A549 (cell line): ENCODE data around the gene SPATA25. TPM values are rescaled to one million over a fixed set of nuclear protein-coding genes. Genes with fewer than 3 reads are reported as not detected.

ENCODE experiments used
- ATAC-seq, 2 experiments: fragments of 200-7000 bp in 1 of 2; fragments of >200 bp in 1 of 2; cut with Nextera tagmentation in 1 of 2; cut with Tn5 transposase in 1 of 2; 3 replicates each; pipeline versions ENCODE4 v1.8.0 to v1.9.1; 2018 to 2020; ENCODE audit warnings: mild to moderate bottlenecking in 1 of 2, moderate library complexity in 1 of 2
- CTCF ChIA-PET: fragments of 300-600 bp; sonication (Branson Sonifier 250); formaldehyde crosslinking; extraction: SDS; loops from one replicate; lab custom pipeline; 2021; ENCODE audit warnings: antibody characterized with exemption, inconsistent platforms; lab: Yijun Ruan, JAX
- POLR2A ChIA-PET: fragments of 350-600 bp; formaldehyde crosslinking; extraction: SDS; loops from one replicate; lab custom pipeline; 2021; ENCODE audit warnings: antibody characterized with exemption, inconsistent platforms; lab: Yijun Ruan, JAX
- DNase-seq, 2 experiments: peaks; one replicate each; pipeline versions ENCODE4 v3.0.0 to v3.0.0-alpha.2; 2011 to 2016; ENCODE audit warnings: low read depth in 1 of 2, low spot score in 1 of 2
- FAIRE-seq: peaks from 2 replicates; lab custom pipeline; 2011; peaks lifted over from hg19 to GRCh38; lab: Jason Lieb, UNC
- H3K27ac ChIP-seq, 2 experiments: fragments of >200 bp; sonication (Bioruptor Twin); formaldehyde crosslinking; 3 replicates each; pipeline ENCODE4 v1.5.1; 2016 to 2017
- H3K4me1 ChIP-seq: fragments of >200 bp; sonication (Bioruptor Twin); formaldehyde crosslinking; 3 replicates; pipeline ENCODE4 v1.6.1; 2016
- H3K4me2 ChIP-seq: fragments of >200 bp; sonication (Bioruptor Twin); formaldehyde crosslinking; 3 replicates; pipeline ENCODE4 v1.6.1; 2016
- H3K4me3 ChIP-seq: fragments of >200 bp; sonication (Bioruptor Twin); formaldehyde crosslinking; 3 replicates; pipeline ENCODE4 v1.5.1; 2016
- H3K9me3 ChIP-seq: fragments of >200 bp; sonication (Bioruptor Twin); formaldehyde crosslinking; 3 replicates; pipeline ENCODE4 v1.6.1; 2016
- BCL3 ChIP-seq: fragments of >200 bp; sonication (Bioruptor Twin); formaldehyde crosslinking; IDR thresholded peaks from 3 replicates; pipeline ENCODE4 v1.6.1; 2016
- BHLHE40 ChIP-seq: IDR thresholded peaks from 2 replicates; pipeline ENCODE4 v1.6.1; 2012; ENCODE audit warnings: low read depth, low read length, inconsistent platforms
- CHD4 ChIP-seq: fragments of 200-600 bp; sonication (generic); IDR thresholded peaks from 2 replicates; pipeline ENCODE4 v1.6.1; 2016; ENCODE audit warnings: antibody characterized with exemption, mild to moderate bottlenecking, borderline replicate concordance
- CTCF ChIP-seq: fragments of >200 bp; sonication (Bioruptor Twin); formaldehyde crosslinking; IDR thresholded peaks from 3 replicates; pipeline ENCODE4 v1.5.1; 2016
- E2F6 ChIP-seq: IDR thresholded peaks from 2 replicates; pipeline ENCODE4 v1.6.1; 2012; ENCODE audit warnings: low read depth, borderline replicate concordance
- ELK1 ChIP-seq: fragments of 150-350 bp; IDR thresholded peaks from 2 replicates; pipeline ENCODE4 v1.6.1; 2014; ENCODE audit warnings: low read depth, mild to moderate bottlenecking, low read length
- EP300 ChIP-seq, 2 experiments: fragments of >200 bp; sonication (Bioruptor Twin); formaldehyde crosslinking; IDR thresholded peaks; 2 replicates in 1 of 2; 3 replicates in 1 of 2; pipeline ENCODE4 v1.6.1; 2016 to 2017
- ESRRA ChIP-seq: fragments of 150-350 bp; IDR thresholded peaks from 2 replicates; pipeline ENCODE4 v1.6.1; 2014; ENCODE audit warnings: mild to moderate bottlenecking, low read length, borderline replicate concordance
- FOSB ChIP-seq: fragments of 250-450 bp; sonication (Bioruptor Pico); IDR thresholded peaks from 2 replicates; pipeline ENCODE4 v1.5.0; 2020; ENCODE audit warnings: mild to moderate bottlenecking, moderate library complexity
- FOSL2 ChIP-seq, 2 experiments: fragments of 450-650 bp in 1 of 2; fragments of >200 bp in 1 of 2; sonication (Bioruptor Twin) in 1 of 2; formaldehyde crosslinking; IDR thresholded peaks; 2 replicates each; pipeline versions ENCODE4 v1.5.0 to v1.6.1; 2016 to 2020; ENCODE audit warnings: mild to moderate bottlenecking in 1 of 2, moderate library complexity in 1 of 2
- FOXS1 ChIP-seq: fragments of 250-450 bp; sonication (Bioruptor Pico); IDR thresholded peaks from 2 replicates; pipeline ENCODE4 v1.5.0; 2020; ENCODE audit warnings: mild to moderate bottlenecking, moderate library complexity
- GATA3 ChIP-seq: IDR thresholded peaks from 2 replicates; pipeline ENCODE4 v1.6.1; 2012; ENCODE audit warnings: borderline replicate concordance
- HDAC2 ChIP-seq: fragments of 200-600 bp; sonication (generic); IDR thresholded peaks from 2 replicates; pipeline ENCODE4 v1.6.1; 2016
- HEYL ChIP-seq: fragments of 250-450 bp; sonication (Bioruptor Pico); IDR thresholded peaks from 2 replicates; pipeline ENCODE4 v1.8.0; 2021; ENCODE audit warnings: mild to moderate bottlenecking, moderate library complexity
- HOXA7 ChIP-seq: fragments of 250-450 bp; sonication (Bioruptor Pico); IDR thresholded peaks from 2 replicates; pipeline ENCODE4 v1.5.0; 2020; ENCODE audit warnings: mild to moderate bottlenecking, moderate library complexity
- HOXB5 ChIP-seq: fragments of 250-450 bp; sonication (Bioruptor Pico); IDR thresholded peaks from 2 replicates; pipeline ENCODE4 v1.5.0; 2020; ENCODE audit warnings: mild to moderate bottlenecking, moderate library complexity
- KDM1A ChIP-seq: fragments of 200-600 bp; sonication (generic); IDR thresholded peaks from 2 replicates; pipeline ENCODE4 v1.6.1; 2016; ENCODE audit warnings: low read depth, mild to moderate bottlenecking
- KDM5A ChIP-seq: fragments of 200-600 bp; sonication (generic); IDR thresholded peaks from 2 replicates; pipeline ENCODE4 v1.6.1; 2016; ENCODE audit warnings: antibody characterized with exemption, mild to moderate bottlenecking
- MAZ ChIP-seq: fragments of 150-350 bp; IDR thresholded peaks from 2 replicates; pipeline ENCODE4 v1.6.1; 2014; ENCODE audit warnings: antibody characterized with exemption, low read depth, low read length, borderline replicate concordance
- MYC ChIP-seq: IDR thresholded peaks from 2 replicates; pipeline ENCODE4 v1.6.1; 2012; ENCODE audit warnings: mild to moderate bottlenecking, inconsistent platforms, low read length, improper control_type of control experiment, borderline replicate concordance
- PBX3 ChIP-seq: IDR thresholded peaks from 2 replicates; pipeline ENCODE4 v1.6.1; 2012
- PHF8 ChIP-seq: fragments of 200-600 bp; sonication (generic); IDR thresholded peaks from 2 replicates; pipeline ENCODE4 v1.6.1; 2016; ENCODE audit warnings: low read depth, mild to moderate bottlenecking, antibody characterized with exemption, moderate library complexity, borderline replicate concordance
- POLR2A ChIP-seq: IDR thresholded peaks from 2 replicates; pipeline ENCODE4 v1.6.1; 2012; ENCODE audit warnings: mild to moderate bottlenecking, low read length
- RAD21 ChIP-seq, 2 experiments: fragments of >200 bp in 1 of 2; sonication (Bioruptor Twin) in 1 of 2; formaldehyde crosslinking in 1 of 2; IDR thresholded peaks in 1 of 2; conservative IDR thresholded peaks in 1 of 2; 2 replicates in 1 of 2; 3 replicates in 1 of 2; pipeline ENCODE4 v1.6.1; 2012 to 2018; ENCODE audit warnings: inconsistent platforms in 1 of 2
- RARB ChIP-seq: fragments of 250-450 bp; sonication (Bioruptor Pico); IDR thresholded peaks from 2 replicates; pipeline ENCODE4 v1.8.0; 2021; ENCODE audit warnings: mild to moderate bottlenecking, moderate library complexity
- RFX5 ChIP-seq: fragments of 450-650 bp; IDR thresholded peaks from 2 replicates; pipeline ENCODE4 v1.7.1; 2014; ENCODE audit warnings: antibody characterized with exemption, mild to moderate bottlenecking, moderate library complexity
- RNF2 ChIP-seq: fragments of 200-600 bp; sonication (generic); IDR thresholded peaks from 2 replicates; pipeline ENCODE4 v1.6.1; 2016; ENCODE audit warnings: low read depth, mild to moderate bottlenecking, antibody characterized with exemption, moderate library complexity, borderline replicate concordance
- SMC3 ChIP-seq: fragments of >200 bp; sonication (Bioruptor Twin); formaldehyde crosslinking; IDR thresholded peaks from 3 replicates; pipeline ENCODE4 v1.6.1; 2018; ENCODE audit warnings: inconsistent platforms
- SREBF2 ChIP-seq: fragments of 450-650 bp; IDR thresholded peaks from 2 replicates; pipeline ENCODE4 v1.6.1; 2014; ENCODE audit warnings: mild to moderate bottlenecking, moderate library complexity
- TFCP2L1 ChIP-seq: fragments of 250-450 bp; sonication (Bioruptor Pico); IDR thresholded peaks from 2 replicates; pipeline ENCODE4 v1.5.0; 2021; ENCODE audit warnings: mild to moderate bottlenecking
- TP53 ChIP-seq: fragments of 250-450 bp; sonication (Bioruptor Pico); IDR thresholded peaks from 2 replicates; pipeline ENCODE4 v1.5.0; 2021; ENCODE audit warnings: mild to moderate bottlenecking, moderate library complexity
- USF2 ChIP-seq: fragments of 450-650 bp; IDR thresholded peaks from 2 replicates; pipeline ENCODE4 v1.6.1; 2014; ENCODE audit warnings: antibody characterized with exemption
- ZNF302 ChIP-seq: fragments of 250-450 bp; sonication (Bioruptor Pico); IDR thresholded peaks from 2 replicates; pipeline ENCODE4 v1.9.0; 2021; ENCODE audit warnings: inconsistent platforms, mild to moderate bottlenecking, moderate library complexity
- ZSCAN20 ChIP-seq: fragments of 250-450 bp; sonication (Bioruptor Pico); IDR thresholded peaks from 2 replicates; pipeline ENCODE4 v1.8.0; 2022; ENCODE audit warnings: mild to moderate bottlenecking, moderate library complexity
- WGBS: methylation state at CpG from one replicate; pipeline ENCODE4 v1.1.6; 2017; ENCODE audit errors: missing lambda C conversion rate; 5-methylcytosine and 5-hydroxymethylcytosine counted together
- polyA plus RNA-seq, 4 experiments: library from polyadenylated mRNA; depleted of rRNA in 3 of 4; stranded (reverse); fragments of >200 nt; fragmentation: RNase III in 1 of 4; extraction: RNeasy Plus Mini Kit Qiagen cat#74134 plus additional on column Dnase treatment in 1 of 4; gene quantifications; 2 replicates in 3 of 4; 3 replicates in 1 of 4; pipeline ENCODE4 v1.2.3, GENCODE V29; 2011 to 2017

The SPATA25 gene
- polyA plus RNA-seq, 2 of the 4 experiments (the other 2 are of a cell fraction): 0.31 to 0.77 TPM

GRCh38 chr20:45934586-45935415 lies 47.4 kb upstream of the SPATA25 start, which contains the start of gene PCIF1:
Gene PCIF1 (plus strand): TSS chr20:45934683. CDS start chr20:45939000, 4,317 bp downstream.
- peak; percentile 80 to 85 for ATAC-seq
- CTCF ChIA-PET: interaction anchor here (0.6 to 3.2 kb wide), 7 partner anchors 17 to 136 kb away, joined by 3 to 18 read pairs (median 6); no protein-coding TSS in a partner anchor
- POLR2A ChIA-PET: interaction anchor here (0.6 to 3.2 kb wide), 23 partner anchors 10 to 515 kb away, joined by 3 to 31 read pairs (median 5); partner anchors contain the start of genes CTSA, NEURL2, SNX21 and ZNF335
- Histone ChIP-seq H3K4me1 (peaks cover 16% of the 10 kb centered on the region), H3K27ac (peak within 1 kb of the TSS; percentile 98 to 99), H3K4me3 (peak within 1 kb of the TSS; percentile 78), H3K9me3 (no peaks in the 10 kb centered on the region), H3K4me2 (peak within 1 kb of the TSS; percentile 89)
- WGBS: under 1% methylated on average over 25 of the region's 102 CpGs
- DNase-seq: peak; percentile 96 to 99
- FAIRE-seq: no peak
- TF ChIP-seq CHD4 (no peak), USF2 (peak; percentile 91), HEYL (no peak), HOXB5 (no peak), SMC3 (no peak; the same call in 2 of the 3 replicates), FOXS1 (no peak), TFCP2L1 (CRISPR knock-in tag) (peak; percentile 95; the same call in 1 of the 2 replicates), RARB (CRISPR knock-in tag) (no peak), POLR2A (peak; percentile 93), HOXA7 (CRISPR knock-in tag) (no peak), KDM5A (no peak), E2F6 (no peak), RAD21 (conservative IDR thresholded peaks at IDR 0.05 in 1 of 2, IDR thresholded peaks at IDR 0.05 in 1 of 2) (no peak), MAZ (peak; percentile 35; the same call in 1 of the 2 replicates), ELK1 (no peak), BCL3 (peak; percentile 89; the same call in 2 of the 3 replicates), ESRRA (no peak), RFX5 (no peak), PBX3 (0 out of 2 replicates have a peak, but pooled peaks have one; percentile 11), RNF2 (no peak), FOSL2 (IDR thresholded peaks at IDR 0.05) (no peak), FOSL2 (CRISPR knock-in tag; IDR thresholded peaks at IDR 0.05) (no peak), CTCF (no peak), ZNF302 (CRISPR knock-in tag) (no peak), EP300 (IDR thresholded peaks at IDR 0.05) (0 out of 5 replicates have a peak, but pooled peaks of 1 of the 2 experiments have one; percentile 7), HDAC2 (no peak), FOSB (CRISPR knock-in tag) (no peak), KDM1A (no peak), GATA3 (no peak), ZSCAN20 (CRISPR knock-in tag) (no peak), TP53 (no peak), MYC (peak; percentile 27; the same call in 1 of the 2 replicates), BHLHE40 (no peak), PHF8 (peak; percentile 98), SREBF2 (no peak)
